Vagina (tissue), 2 donors: ENCODE results near the gene TGFB1.

ENCODE experiments used
- CTCF ChIP-seq, 3 experiments: fragments of 450-650 bp in 2 of 3; fragments of 200-600 bp in 1 of 3; sonication (generic) in 1 of 3; IDR thresholded peaks; one replicate each; pipeline ENCODE4 v1.5.1; 2017 to 2019; ENCODE audit warnings: antibody characterized with exemption in 3 of 3, mild to moderate bottlenecking in 2 of 3, moderate library complexity in 2 of 3
- POLR2A ChIP-seq, 2 donors: fragments of 450-650 bp; IDR thresholded peaks; one replicate each; pipeline ENCODE4 v1.6.1; 2017; ENCODE audit warnings: antibody characterized with exemption in 2 of 2, mild to moderate bottlenecking in 2 of 2, moderate library complexity in 2 of 2

- no peak for TF ChIP-seq CTCF (IDR thresholded peaks at IDR 0.05)
- TF ChIP-seq POLR2A (IDR thresholded peaks at IDR 0.05) = no peak
Observed at GRCh38 chr19:41386442-41386841, 32.7 kb upstream of the TGFB1 start.
